ENCODE results near the gene DTWD2.
A peak's percentile ranks its signal among the peaks of the same experiment; 100 is the strongest.

Gene DTWD2, protein sequence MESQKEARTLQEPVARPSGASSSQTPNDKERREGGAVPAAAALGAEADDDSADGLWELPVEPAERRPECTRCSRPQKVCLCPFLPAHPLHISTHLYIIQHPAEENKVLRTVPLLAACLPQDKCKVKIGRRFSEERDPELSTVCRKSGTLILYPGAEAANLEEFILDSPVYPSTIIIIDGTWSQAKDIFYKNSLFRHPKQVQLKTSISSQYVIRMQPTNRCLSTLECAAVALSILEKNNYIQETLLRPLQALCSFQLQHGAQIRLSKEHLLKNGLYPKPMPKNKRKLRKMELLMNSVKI

GRCh38 chr5:118987988-118988865 is at the start of gene DTWD2:
Gene DTWD2, minus strand, starts transcription at chr5:118988547. Its CDS starts 36 bp downstream, at chr5:118988511.
- peaks cover 4% of the 10 kb centered on the region; the same call in 1 of the 2 replicates for H3K9me3 ChIP-seq
- peak; percentile 94 to 96 for DNase-seq (ENCODE audit: low spot score in 2 of 2)
- peak within 1 kb of the TSS; percentile 74 for H3K4me3 ChIP-seq
- H3K36me3 ChIP-seq (replicated peaks) = no peaks in the 10 kb centered on the region
- H3K27me3 ChIP-seq (ENCODE audit: low read depth) = no peaks in the 10 kb centered on the region
- peaks cover 10% of the 10 kb centered on the region for H3K4me1 ChIP-seq
- in situ Hi-C loops (cut with MboI; ENCODE audit: low sequenced_read_pairs) = loop anchor here (10.0 kb wide), 1 partner anchor 427 kb away; no protein-coding TSS in a partner anchor

- H3K9me3 ChIP-seq = no peaks in the 10 kb centered on the region
- no peaks in the 10 kb centered on the region for H3K27me3 ChIP-seq (ENCODE audit: low read depth)
- no peaks in the 10 kb centered on the region for H3K4me1 ChIP-seq
- H3K4me3 ChIP-seq = no peak overlapping the region
- H3K36me3 ChIP-seq (replicated peaks) = no peaks in the 10 kb centered on the region
- DNase-seq (ENCODE audit: low spot score in 2 of 2) = no peak
- in situ Hi-C loops (cut with MboI; ENCODE audit: low sequenced_read_pairs) = no loop called here
Observed at GRCh38 chr5:119037496-119038215, 49.3 kb upstream of the DTWD2 start.

DNA sequence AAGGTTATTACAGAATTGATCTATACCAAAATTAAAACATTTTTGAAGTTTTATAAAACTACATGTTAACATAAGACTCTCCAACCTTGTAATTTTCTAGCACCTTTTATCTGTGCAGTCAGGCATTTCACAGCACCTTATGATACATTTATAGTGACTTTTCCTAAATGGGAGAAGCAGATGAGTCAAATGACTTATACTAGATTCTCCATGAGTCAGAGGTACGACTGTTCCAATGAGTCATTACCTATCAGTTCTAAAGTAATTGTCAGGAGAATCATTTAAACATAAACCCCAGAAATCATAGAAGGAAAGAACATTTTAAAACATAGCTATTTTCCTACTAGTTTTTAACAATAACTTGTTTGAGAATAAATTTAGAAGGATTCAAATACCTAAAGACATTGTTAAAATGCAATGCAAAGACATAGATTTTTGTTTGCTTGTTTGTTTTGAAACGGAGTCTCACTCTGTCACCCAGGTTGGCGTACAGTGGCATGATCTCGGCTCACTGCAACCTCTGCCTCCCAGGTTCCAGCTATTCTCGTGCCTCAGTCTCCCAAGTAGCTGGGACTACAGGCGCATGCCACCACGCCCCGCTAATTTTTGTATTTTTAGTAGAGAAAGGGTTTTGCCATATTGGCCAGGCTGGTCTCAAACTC is 47.9 kb upstream of the DTWD2 start:
- H3K27me3 ChIP-seq (ENCODE audit: low read depth) = no peaks in the 10 kb centered on the region
- DNase-seq (ENCODE audit: low spot score in 2 of 2) = no peak
- in situ Hi-C loops (cut with MboI; ENCODE audit: low sequenced_read_pairs) = no loop called here

DNA sequence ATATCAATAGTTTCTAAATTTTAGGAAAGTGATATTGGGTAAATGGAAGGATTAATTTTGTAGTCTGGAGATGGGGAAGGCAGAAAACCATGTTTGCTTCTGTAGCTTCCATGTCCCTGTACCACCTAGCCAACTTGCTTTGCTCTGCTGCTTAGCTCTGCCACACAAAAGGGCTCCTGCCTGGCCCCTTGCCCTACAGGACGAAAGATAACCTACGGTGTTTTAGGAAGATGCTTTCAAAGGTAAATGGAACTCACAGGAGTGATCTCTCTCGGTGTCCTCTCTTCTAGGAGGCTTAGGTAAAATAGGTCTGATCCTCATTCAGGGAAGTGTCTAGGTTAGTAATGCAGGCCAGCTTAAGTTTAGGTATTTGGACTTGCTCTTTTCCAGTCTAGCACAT is 44.8 kb upstream of the DTWD2 start:
- H3K4me3 ChIP-seq = no peak overlapping the region
- no peaks in the 10 kb centered on the region for H3K36me3 ChIP-seq (replicated peaks)
- in situ Hi-C loops (cut with MboI; ENCODE audit: low sequenced_read_pairs) = no loop called here
- no peaks in the 10 kb centered on the region for H3K27me3 ChIP-seq (ENCODE audit: low read depth)
- no peaks in the 10 kb centered on the region for H3K9me3 ChIP-seq
- DNase-seq (ENCODE audit: low spot score in 2 of 2) = no peak
- H3K4me1 ChIP-seq = no peaks in the 10 kb centered on the region

More for the DNA sequence above, 47.9 kb upstream of the DTWD2 start:
- Histone ChIP-seq H3K36me3 (replicated peaks) (no peaks in the 10 kb centered on the region), H3K9me3 (no peaks in the 10 kb centered on the region), H3K4me1 (no peaks in the 10 kb centered on the region), H3K4me3 (no peak overlapping the region)

DNA sequence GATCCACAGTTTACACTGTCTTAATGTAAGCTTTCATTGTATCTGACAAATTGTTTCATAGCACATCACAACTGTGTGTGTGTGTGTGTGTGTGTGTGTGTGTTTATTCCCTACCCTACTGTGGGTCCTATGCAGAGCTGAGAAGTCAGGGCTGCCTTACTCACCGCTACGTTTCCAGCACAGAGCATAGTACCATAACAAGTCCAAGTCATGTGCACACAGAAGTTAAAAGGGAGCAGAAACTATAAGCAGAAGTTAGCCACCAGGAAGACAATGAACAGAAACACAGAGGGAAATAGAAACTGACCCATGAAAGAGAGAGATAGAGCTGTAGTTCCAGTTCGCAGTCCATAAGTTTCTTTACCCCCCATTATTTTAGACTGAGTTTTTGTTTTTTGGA is 44.3 kb upstream of the DTWD2 start:
- Histone ChIP-seq H3K9me3 (no peaks in the 10 kb centered on the region), H3K27me3 (ENCODE audit: low read depth) (no peaks in the 10 kb centered on the region), H3K36me3 (replicated peaks) (no peaks in the 10 kb centered on the region), H3K4me3 (no peak overlapping the region), H3K4me1 (no peaks in the 10 kb centered on the region)
- in situ Hi-C loops (cut with MboI; ENCODE audit: low sequenced_read_pairs) = no loop called here
- no peak for DNase-seq (ENCODE audit: low spot score in 2 of 2)

- Histone ChIP-seq H3K4me1 (no peaks in the 10 kb centered on the region), H3K4me3 (no peak overlapping the region), H3K36me3 (replicated peaks) (no peaks in the 10 kb centered on the region), H3K9me3 (no peaks in the 10 kb centered on the region), H3K27me3 (ENCODE audit: low read depth) (no peaks in the 10 kb centered on the region)
- in situ Hi-C loops (cut with MboI; ENCODE audit: low sequenced_read_pairs) = no loop called here
- DNase-seq (ENCODE audit: low spot score in 2 of 2) = no peak
Observed at GRCh38 chr5:119031905-119032304, 43.6 kb upstream of the DTWD2 start.

- in situ Hi-C loops (cut with MboI; ENCODE audit: low sequenced_read_pairs) = no loop called here
- Histone ChIP-seq H3K27me3 (ENCODE audit: low read depth) (no peaks in the 10 kb centered on the region), H3K9me3 (no peaks in the 10 kb centered on the region), H3K4me3 (no peak overlapping the region), H3K4me1 (no peaks in the 10 kb centered on the region), H3K36me3 (replicated peaks) (no peaks in the 10 kb centered on the region)
- DNase-seq (ENCODE audit: low spot score in 2 of 2) = no peak
Observed at GRCh38 chr5:119031011-119031886, 42.9 kb upstream of the DTWD2 start.

DNA sequence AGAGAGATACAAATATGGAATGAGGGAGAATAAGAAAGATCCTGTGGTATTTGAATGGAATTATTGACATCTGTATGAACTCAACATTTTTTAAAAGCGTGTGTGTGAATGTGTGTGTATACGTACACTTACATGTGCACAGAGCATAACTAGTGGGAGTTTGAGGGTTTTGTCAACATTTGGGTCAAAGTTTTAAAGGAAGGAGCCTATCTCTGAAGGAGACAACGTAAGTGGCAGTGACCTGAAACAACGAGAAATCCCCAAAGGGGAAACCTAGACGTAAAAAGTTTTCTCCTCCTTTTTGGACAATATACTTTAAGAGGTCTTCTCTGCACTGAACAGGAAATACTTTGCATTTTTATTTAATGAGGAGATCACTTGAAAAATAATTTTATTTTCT is 40.2 kb upstream of the DTWD2 start:
- Histone ChIP-seq H3K4me3 (no peak overlapping the region), H3K27me3 (ENCODE audit: low read depth) (no peaks in the 10 kb centered on the region), H3K4me1 (no peaks in the 10 kb centered on the region), H3K36me3 (replicated peaks) (no peaks in the 10 kb centered on the region), H3K9me3 (no peaks in the 10 kb centered on the region; the same call in 1 of the 2 replicates)
- DNase-seq (ENCODE audit: low spot score in 2 of 2) = no peak
- in situ Hi-C loops (cut with MboI; ENCODE audit: low sequenced_read_pairs) = no loop called here

- no peak for DNase-seq (ENCODE audit: low spot score in 2 of 2)
- H3K27me3 ChIP-seq (ENCODE audit: low read depth) = no peaks in the 10 kb centered on the region
- H3K36me3 ChIP-seq (replicated peaks) = no peaks in the 10 kb centered on the region
- in situ Hi-C loops (cut with MboI; ENCODE audit: low sequenced_read_pairs) = no loop called here
- no peak overlapping the region for H3K4me3 ChIP-seq
- H3K9me3 ChIP-seq = no peaks in the 10 kb centered on the region; the same call in 1 of the 2 replicates
- H3K4me1 ChIP-seq = no peaks in the 10 kb centered on the region
Observed at GRCh38 chr5:119022773-119023172, 34.4 kb upstream of the DTWD2 start.

DNA sequence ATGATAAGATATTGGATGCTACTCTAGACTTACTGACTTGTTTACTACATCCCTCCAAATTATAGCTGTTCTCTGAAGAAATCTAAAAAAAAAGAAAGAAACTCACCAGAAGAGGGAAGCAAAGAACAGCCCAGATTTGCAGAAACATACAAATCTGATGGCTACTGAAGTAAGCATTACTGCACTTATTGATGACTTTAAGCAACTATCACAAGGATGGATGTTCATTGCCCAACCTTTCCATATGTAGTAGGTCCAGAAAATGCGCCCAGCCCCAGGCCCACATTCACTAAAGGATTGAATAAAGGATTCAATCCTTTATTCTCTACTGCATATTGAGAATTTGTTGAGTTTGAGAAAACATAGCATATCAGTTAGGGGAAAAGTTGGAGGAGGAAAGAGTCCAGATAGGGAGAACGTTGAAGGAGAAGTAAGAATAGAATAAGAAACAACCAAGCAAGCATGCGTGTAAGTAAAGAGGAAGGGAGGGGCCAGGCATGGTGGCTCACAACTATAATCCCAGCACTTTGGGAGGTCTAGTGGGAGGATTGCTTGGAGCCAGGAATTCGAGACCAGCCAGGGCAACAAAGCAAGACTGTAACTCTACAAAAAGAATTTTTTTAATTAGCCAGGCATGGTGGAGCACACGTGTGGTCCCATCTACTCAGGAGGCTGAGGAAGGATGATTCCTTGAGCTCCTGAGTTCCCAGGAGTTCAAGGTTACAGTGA is 33.8 kb upstream of the DTWD2 start:
- DNase-seq (ENCODE audit: low spot score in 2 of 2) = peak in 1 of 2 experiments; percentile 16
- in situ Hi-C loops (cut with MboI; ENCODE audit: low sequenced_read_pairs) = no loop called here
- Histone ChIP-seq H3K9me3 (no peaks in the 10 kb centered on the region; the same call in 1 of the 2 replicates), H3K27me3 (ENCODE audit: low read depth) (no peaks in the 10 kb centered on the region), H3K36me3 (replicated peaks) (no peaks in the 10 kb centered on the region), H3K4me1 (no peaks in the 10 kb centered on the region), H3K4me3 (no peak overlapping the region)

- Histone ChIP-seq H3K9me3 (no peaks in the 10 kb centered on the region; the same call in 1 of the 2 replicates), H3K4me1 (no peaks in the 10 kb centered on the region), H3K27me3 (ENCODE audit: low read depth) (no peaks in the 10 kb centered on the region), H3K36me3 (replicated peaks) (no peaks in the 10 kb centered on the region), H3K4me3 (no peak overlapping the region)
- DNase-seq (ENCODE audit: low spot score in 2 of 2) = no peak
- in situ Hi-C loops (cut with MboI; ENCODE audit: low sequenced_read_pairs) = no loop called here
Observed at GRCh38 chr5:119021149-119021732, 32.9 kb upstream of the DTWD2 start.

DNA sequence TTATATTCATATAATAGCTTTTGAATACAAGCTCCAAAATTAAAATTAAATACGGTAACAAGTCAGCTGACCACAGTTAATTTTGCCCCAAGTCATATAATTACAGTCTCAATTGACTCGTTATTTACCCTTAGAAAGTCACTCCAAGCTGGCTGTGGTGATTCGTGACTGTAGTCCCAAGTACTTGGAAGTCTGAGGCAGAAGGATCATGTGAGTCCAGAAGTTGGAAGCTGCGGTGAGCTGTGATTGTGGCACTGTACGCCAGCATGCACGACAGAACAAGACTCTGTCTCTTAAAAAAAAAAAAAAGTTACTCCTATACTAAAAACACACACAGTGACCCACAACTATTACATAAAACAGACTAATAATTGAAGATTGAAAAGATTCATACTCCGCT is 31.6 kb upstream of the DTWD2 start:
- in situ Hi-C loops (cut with MboI; ENCODE audit: low sequenced_read_pairs) = no loop called here
- no peak overlapping the region for H3K4me3 ChIP-seq
- H3K4me1 ChIP-seq = no peaks in the 10 kb centered on the region
- H3K9me3 ChIP-seq = no peaks in the 10 kb centered on the region
- H3K36me3 ChIP-seq (replicated peaks) = no peaks in the 10 kb centered on the region
- DNase-seq (ENCODE audit: low spot score in 2 of 2) = no peak
- H3K27me3 ChIP-seq (ENCODE audit: low read depth) = no peaks in the 10 kb centered on the region
